Left ventricle myocardium inferior (tissue), 1 donor: ENCODE measurements around the gene TOMM7. TPM values are rescaled to one million over a fixed set of nuclear protein-coding genes. Genes with fewer than 3 reads are reported as not detected.
A peak's percentile ranks its signal among the peaks of the same experiment; 100 is the strongest.

Source experiments
- DNase-seq: peaks from one replicate; pipeline ENCODE4 v3.0.0-alpha.2; 2020
- H3K27ac ChIP-seq: fragments of 200-600 bp; replicated peaks from 2 replicates; pipeline ENCODE4 v1.8.0; 2021
- H3K27me3 ChIP-seq: fragments of 200-600 bp; 2 replicates; pipeline ENCODE4 v1.8.0; 2021; ENCODE audit warnings: low read depth
- H3K36me3 ChIP-seq: fragments of 200-600 bp; 2 replicates; pipeline ENCODE4 v1.8.0; 2021
- H3K4me1 ChIP-seq: fragments of 200-600 bp; 2 replicates; pipeline ENCODE4 v1.8.0; 2021
- H3K4me3 ChIP-seq: fragments of 200-600 bp; 2 replicates; pipeline ENCODE4 v1.8.0; 2021; ENCODE audit warnings: mild to moderate bottlenecking, moderate library complexity
- H3K9me3 ChIP-seq: fragments of 200-600 bp; replicated peaks from 2 replicates; pipeline ENCODE4 v1.8.0; 2021
- CTCF ChIP-seq: fragments of 200-600 bp; IDR thresholded peaks from 2 replicates; pipeline ENCODE4 v1.8.0; 2021; ENCODE audit warnings: antibody characterized with exemption, mild to moderate bottlenecking, borderline replicate concordance
- intact Hi-C: fragments of 100-400 bp; cut with micrococcal nuclease; formaldehyde crosslinking; loops from one replicate; pipeline ENCODE4 v1.11.0; 2022
- total RNA-seq: library from RNA; stranded (reverse); fragmentation: NEBNext Ultra II Directional; extraction: Animal tissue kit (Norgen Biotek cat#: 25700); gene quantifications from one replicate; pipeline ENCODE4 v1.2.1, GENCODE V29; 2021
- donor health status: DM: no; HTN: yes; CAD: no; lungs with severe emphysema.

Gene TOMM7
- total RNA-seq, 1 donor from 2014 or later: 563 TPM

- peak overlapping the region; percentile 90 for H3K27ac ChIP-seq
- intact Hi-C loops: no loop called here
- TF ChIP-seq CTCF: no peak
These were observed 44.4 kb upstream of the TOMM7 start for GRCh38 chr7:22867003-22867402.

GRCh38 chr7:22865602-22865960, 42.9 kb upstream of the TOMM7 start:
- no peak for DNase-seq
- H3K9me3 ChIP-seq: no peaks in the 10 kb centered on the region
- peak overlapping the region; percentile 69 for H3K27ac ChIP-seq
- no peak overlapping the region for H3K4me3 ChIP-seq
- no peak for TF ChIP-seq CTCF
- intact Hi-C loops: no loop called here
- H3K36me3 ChIP-seq: peaks cover 22% of the 10 kb centered on the region
- peaks cover 51% of the 10 kb centered on the region for H3K4me1 ChIP-seq
- H3K27me3 ChIP-seq: no peaks in the 10 kb centered on the region

More at GRCh38 chr7:22867003-22867402, 44.4 kb upstream of the TOMM7 start:
- no peak overlapping the region for H3K4me3 ChIP-seq
- peaks cover 12% of the 10 kb centered on the region for H3K36me3 ChIP-seq
- no peak for DNase-seq
- no peaks in the 10 kb centered on the region for H3K9me3 ChIP-seq
- no peaks in the 10 kb centered on the region for H3K27me3 ChIP-seq
- peaks cover 48% of the 10 kb centered on the region for H3K4me1 ChIP-seq

GRCh38 chr7:22864855-22865601, 42.4 kb upstream of the TOMM7 start:
- Histone ChIP-seq H3K27ac (peak overlapping the region; percentile 69), H3K9me3 (no peaks in the 10 kb centered on the region), H3K4me1 (peaks cover 57% of the 10 kb centered on the region), H3K36me3 (peaks cover 25% of the 10 kb centered on the region), H3K4me3 (no peak overlapping the region), H3K27me3 (no peaks in the 10 kb centered on the region)
- no peak for DNase-seq
- TF ChIP-seq CTCF: no peak
- intact Hi-C loops: no loop called here

- Histone ChIP-seq H3K9me3 (no peaks in the 10 kb centered on the region), H3K4me3 (no peak overlapping the region), H3K27me3 (no peaks in the 10 kb centered on the region), H3K36me3 (peaks cover 25% of the 10 kb centered on the region), H3K4me1 (peaks cover 64% of the 10 kb centered on the region), H3K27ac (peak overlapping the region; percentile 69)
- DNase-seq: no peak
- TF ChIP-seq CTCF: no peak
- intact Hi-C loops: no loop called here
These were observed 41.7 kb upstream of the TOMM7 start for GRCh38 chr7:22864301-22864700.

- intact Hi-C loops: no loop called here
- no peak for TF ChIP-seq CTCF
- no peak for DNase-seq
- Histone ChIP-seq H3K4me1 (peaks cover 72% of the 10 kb centered on the region), H3K4me3 (no peak overlapping the region), H3K27ac (no peak overlapping the region), H3K9me3 (no peaks in the 10 kb centered on the region), H3K36me3 (peaks cover 33% of the 10 kb centered on the region), H3K27me3 (no peaks in the 10 kb centered on the region)
These were observed 40.7 kb upstream of the TOMM7 start for GRCh38 chr7:22863156-22863899.
